Measurements from ENCODE around the gene IKZF3.

GRCh38 chr17:39899215-39899614, 35.1 kb upstream of the IKZF3 start:
- no peak for TF ChIP-seq POLR2A (IDR thresholded peaks at IDR 0.05; ENCODE audit: low read depth, low read length)
- TF ChIP-seq POLR2AphosphoS5 (IDR thresholded peaks at IDR 0.05; ENCODE audit: low read depth, low read length): no peak
- no peak for TF ChIP-seq TAF1 (IDR thresholded peaks at IDR 0.05; ENCODE audit: borderline replicate concordance, low read depth, low read length)
